Sciatic nerve (tissue), 2 donors: ENCODE measurements around the gene GRID1. TPM values are rescaled to one million over a fixed set of nuclear protein-coding genes. Genes with fewer than 3 reads are reported as not detected.
"Not testable (repeated sequence)": the region's sequence is repeated elsewhere in the genome, so short reads cannot be mapped to it uniquely, and the experiment has no call there.

ENCODE experiments used
- ATAC-seq: fragments of 200-7000 bp; cut with Tn5 transposase; one replicate; pipeline ENCODE4 v1.9.1; 2020; ENCODE audit warnings: mild to moderate bottlenecking, moderate library complexity
- DNase-seq: peaks from one replicate; pipeline ENCODE4 v3.0.0-alpha.2; 2020; ENCODE audit warnings: low spot score
- intact Hi-C: fragments of 100-400 bp; cut with DNase I; formaldehyde crosslinking; loops from one replicate; pipeline ENCODE4 v1.14.2; 2022
- total RNA-seq: library from RNA; stranded (reverse); fragmentation: NEBNext Ultra II Directional; extraction: Animal tissue kit (Norgen Biotek cat#: 25700); gene quantifications from one replicate; pipeline ENCODE4 v1.2.1, GENCODE V29; 2021
- donor health status: DM: no; HTN: no; CAD: no.
- donor health status: DM: no; HTN: no; CAD: no.

The GRID1 gene
- total RNA-seq, 1 donor from 2014 or later: 15.4 TPM

- DNase-seq: no peak
- ATAC-seq: peak; percentile 43
- intact Hi-C loops: no loop called here
Observed at GRCh38 chr10:85863301-85864172, 503.1 kb downstream of the GRID1 start.

GRCh38 chr10:85862771-85863170, 503.8 kb downstream of the GRID1 start:
- DNase-seq (no peak), ATAC-seq (no peak)
- intact Hi-C loops: no loop called here

DNA sequence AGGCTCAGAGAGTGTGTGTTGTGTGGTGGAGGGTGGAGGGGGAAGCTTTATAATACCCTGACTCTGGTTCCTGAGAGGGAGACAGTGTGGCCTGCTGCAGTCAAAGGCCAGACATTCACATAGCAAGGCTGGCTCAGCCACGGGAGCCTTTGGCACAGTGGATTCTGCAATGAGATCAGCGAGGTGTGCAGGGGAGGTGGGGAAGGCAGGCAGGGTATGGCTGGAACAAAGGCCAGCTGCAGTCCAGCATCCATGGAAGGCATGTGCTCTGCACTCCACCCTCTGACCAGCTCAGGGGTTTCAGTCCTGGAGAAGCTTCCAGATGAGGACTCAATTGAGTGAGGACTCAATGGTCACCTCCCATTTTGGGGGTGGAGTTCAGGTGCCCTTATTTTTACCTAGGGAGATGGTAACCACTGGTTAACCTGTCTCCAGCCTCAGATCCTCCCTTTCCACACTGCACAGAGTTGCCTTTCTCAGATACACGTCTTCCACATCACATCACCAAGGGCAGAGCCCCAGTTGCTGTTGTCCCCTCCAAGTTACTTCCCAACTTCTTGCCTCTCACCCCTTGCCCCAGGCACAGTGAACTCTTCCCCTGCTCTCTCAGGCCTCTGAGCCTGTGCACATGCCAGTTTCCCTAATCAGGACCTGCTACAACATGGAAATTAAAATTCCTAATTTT, 504.9 kb downstream of the GRID1 start:
- ATAC-seq (no peak), DNase-seq (no peak)
- intact Hi-C loops: no loop called here

GRCh38 chr10:85859859-85860258, 506.7 kb downstream of the GRID1 start:
- no peak for DNase-seq
- intact Hi-C loops: no loop called here
- ATAC-seq: no peak

DNA sequence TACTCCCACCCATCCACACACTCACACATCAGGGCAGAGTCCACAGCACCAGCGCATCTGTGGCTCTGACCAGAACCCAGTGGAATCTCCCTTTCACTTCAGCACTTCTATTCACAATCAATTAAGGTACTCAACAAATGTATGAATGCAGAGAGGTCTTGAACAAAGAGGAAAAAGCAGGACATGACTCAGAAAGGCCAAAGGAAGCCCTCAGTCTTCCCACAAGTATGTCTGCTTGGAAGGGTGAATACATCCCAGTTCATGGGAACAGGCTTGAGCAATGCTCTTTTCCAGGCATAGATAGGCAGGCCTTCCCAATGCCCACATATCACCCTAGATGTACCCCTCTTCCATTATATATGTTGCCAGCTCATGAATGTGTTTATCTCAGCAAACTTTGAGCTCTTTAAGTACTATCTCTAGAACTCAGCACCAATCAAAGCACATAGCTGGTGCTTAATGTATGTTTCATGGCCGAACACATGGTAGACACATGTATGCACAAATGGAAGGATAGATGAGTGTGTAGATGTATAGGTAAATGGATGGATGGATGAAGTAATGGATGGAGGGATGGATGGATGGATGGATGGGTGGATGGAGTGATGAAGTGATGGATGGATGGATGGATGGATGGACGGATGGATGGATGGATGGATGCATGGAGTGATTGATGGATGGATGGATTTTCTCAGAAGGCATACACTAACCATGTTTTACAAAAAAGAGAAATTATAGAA, 507.6 kb downstream of the GRID1 start:
- intact Hi-C loops: no loop called here
- no peak for DNase-seq
- ATAC-seq: no peak

GRCh38 chr10:85857791-85858190, 508.8 kb downstream of the GRID1 start:
- ATAC-seq (no peak), DNase-seq (no peak)
- intact Hi-C loops: no loop called here

DNA sequence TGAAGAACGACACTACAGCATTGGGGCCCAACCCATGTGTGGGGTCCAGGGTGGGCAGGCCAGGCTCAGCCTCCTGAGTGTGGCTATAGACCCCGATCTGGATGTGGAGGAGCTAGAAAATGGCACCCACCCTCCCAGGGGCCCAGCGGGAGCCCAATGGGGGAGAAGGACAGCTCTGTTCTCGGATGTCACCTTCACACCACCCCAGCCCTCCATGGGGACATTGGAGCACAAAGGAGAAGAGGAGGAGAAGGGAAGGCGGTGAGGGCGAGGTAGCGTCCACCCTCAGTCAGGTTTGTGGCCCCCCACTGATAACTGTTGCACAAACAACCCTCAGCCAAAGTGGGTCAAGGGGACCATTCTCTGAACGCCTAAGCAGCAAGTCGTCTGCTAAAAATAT, 509.3 kb downstream of the GRID1 start:
- ATAC-seq (no peak), DNase-seq (no peak)
- intact Hi-C loops: no loop called here

DNA sequence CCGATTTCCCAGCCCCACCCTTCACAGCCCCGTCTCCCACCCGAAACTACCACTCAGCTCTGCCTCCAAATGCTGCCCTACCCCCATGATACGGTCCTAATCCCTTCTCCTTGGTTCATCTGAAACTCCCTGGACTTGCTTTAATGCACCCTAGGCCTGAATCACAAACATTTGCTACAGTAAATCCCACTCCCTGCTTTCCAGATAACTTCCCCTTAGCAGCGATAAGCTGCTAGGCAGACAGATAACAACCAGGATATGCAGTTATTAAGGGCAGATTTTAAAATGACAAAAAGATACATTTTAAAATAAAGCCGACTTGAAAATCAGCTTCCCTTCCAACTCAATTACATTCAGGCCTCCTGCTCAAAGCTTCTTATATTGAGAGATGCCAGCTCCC, 514.7 kb downstream of the GRID1 start:
- intact Hi-C loops: no loop called here
- ATAC-seq: no peak
- no peak for DNase-seq

DNA sequence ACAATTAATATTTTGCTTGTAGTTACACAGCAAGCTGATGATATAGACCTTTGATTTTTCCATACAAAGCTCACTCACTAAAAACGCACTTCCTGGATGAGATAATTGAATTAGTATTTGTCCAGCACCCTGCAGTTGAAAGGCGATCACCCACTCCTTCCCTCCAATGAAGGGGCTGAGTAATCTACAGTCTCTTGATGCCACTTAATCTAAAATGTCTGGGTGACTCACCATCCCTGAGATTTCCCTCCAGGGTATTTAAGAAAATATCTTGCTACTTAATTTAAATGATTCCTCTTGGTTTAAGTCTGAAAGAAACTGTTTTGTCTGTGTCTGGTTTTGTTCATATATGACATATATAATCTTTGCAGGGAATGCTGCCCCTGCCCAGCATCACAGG, 515.3 kb downstream of the GRID1 start:
- intact Hi-C loops: no loop called here
- ATAC-seq (no peak), DNase-seq (no peak)

GRCh38 chr10:85850736-85851135, 515.9 kb downstream of the GRID1 start:
- DNase-seq (no peak), ATAC-seq (no peak)
- intact Hi-C loops: no loop called here

DNA sequence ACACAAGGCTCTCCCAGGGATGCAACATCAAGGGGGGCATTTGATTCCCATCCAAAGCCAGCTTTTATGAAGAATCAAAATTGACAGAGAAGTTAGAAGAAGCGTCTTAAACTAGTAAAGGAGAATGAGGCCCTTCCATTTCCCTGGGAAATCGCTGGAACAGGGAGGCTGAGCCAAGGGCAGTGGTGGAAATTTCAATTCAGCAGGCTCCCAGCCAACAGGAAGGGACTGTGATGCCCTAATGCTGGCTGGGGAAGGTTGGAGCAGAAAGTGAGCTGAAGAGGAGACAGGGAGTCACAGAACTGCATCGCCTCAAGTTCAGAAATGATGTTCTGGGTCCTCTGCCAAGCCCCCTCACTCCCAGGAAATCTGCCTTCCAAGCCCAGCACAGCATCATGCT, 517.3 kb downstream of the GRID1 start:
- ATAC-seq (no peak), DNase-seq (no peak)
- intact Hi-C loops: no loop called here

DNA sequence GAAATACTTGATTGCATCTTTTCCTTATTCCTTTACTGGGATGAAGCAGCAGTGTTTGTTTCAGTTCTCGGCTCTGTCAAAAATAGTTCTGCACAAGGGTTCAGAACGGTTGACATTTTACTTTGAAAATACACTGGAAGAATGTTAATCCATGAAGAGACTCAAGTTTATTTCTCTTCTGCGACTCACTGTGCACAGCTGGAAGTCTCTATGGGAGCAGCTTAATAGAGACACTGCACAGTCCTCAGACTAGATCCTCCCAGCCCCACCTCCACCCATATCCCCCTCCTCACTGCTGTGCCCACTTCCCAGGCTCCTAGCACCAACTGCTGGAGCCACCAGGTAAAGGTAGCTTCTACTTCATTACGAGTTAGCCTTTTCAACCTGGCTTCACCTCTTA, 517.8 kb downstream of the GRID1 start:
- intact Hi-C loops: no loop called here
- DNase-seq (no peak), ATAC-seq (no peak)

DNA sequence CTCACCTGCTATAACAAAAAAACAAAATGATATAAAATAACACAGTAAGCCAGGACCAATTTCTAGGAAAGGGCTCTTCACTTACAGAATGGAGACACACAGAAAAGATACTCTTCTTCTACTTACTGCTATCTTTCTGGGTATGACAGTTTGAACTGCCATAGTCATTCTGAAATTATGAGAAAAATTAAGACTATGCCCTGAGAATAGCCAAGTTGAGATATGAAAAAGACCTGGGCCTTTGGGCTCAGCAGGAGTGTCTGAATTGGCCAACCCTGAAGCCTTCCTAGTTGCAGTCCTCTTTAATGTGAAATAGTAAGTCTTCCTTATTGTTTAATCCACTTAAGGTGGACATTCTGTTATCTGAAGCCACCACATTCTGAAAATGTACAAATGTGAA, 519.5 kb downstream of the GRID1 start:
- DNase-seq (no peak), ATAC-seq (no peak)
- intact Hi-C loops: no loop called here

DNA sequence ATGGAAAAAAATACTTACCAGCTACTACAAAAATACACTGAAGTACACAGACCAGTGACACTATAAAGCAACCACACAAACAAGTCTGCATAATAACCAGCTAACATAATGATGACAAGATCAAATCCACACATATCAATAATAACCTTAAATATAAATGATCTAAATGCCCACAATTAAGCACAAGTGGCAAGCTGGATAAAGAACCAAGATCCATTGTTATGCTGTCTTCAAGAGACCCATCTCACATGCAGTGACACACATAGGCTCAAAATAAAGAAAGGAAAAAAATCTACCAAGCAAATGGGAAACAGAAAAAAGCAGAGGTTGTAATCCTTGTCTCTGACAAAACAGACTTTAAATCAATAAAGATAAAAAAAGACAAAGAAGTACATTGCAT, 527.9 kb downstream of the GRID1 start:
- ATAC-seq, DNase-seq, intact Hi-C loops: not testable (repeated sequence)

GRCh38 chr10:85832988-85833387, 533.6 kb downstream of the GRID1 start:
- intact Hi-C loops: no loop called here
- no peak for ATAC-seq
- DNase-seq: no peak

GRCh38 chr10:85831422-85831821, 535.2 kb downstream of the GRID1 start:
- DNase-seq: no peak
- intact Hi-C loops: no loop called here
- ATAC-seq: no peak

- DNase-seq (no peak), ATAC-seq (no peak)
- intact Hi-C loops: no loop called here
Observed at GRCh38 chr10:85826377-85826776, 540.2 kb downstream of the GRID1 start.

DNA sequence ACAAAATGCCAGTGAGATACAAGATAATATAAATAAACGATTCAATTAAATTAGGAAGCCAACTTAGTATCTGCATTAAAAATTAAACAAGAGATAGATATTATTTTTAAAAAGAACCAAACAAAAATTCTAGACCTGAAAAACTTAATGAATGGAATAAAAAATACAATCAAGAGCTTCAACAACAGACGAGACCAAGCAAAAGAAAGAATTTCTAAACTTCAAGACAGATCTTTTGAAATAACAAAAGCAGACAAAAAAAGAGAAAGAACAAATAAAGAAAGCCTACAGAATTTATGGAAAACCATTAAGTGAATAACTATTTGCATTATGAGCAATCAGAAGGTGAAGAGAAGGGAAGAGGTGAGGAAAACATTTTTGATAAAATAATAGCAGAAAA, 555.2 kb downstream of the GRID1 start:
- DNase-seq: no peak
- intact Hi-C loops: no loop called here
- no peak for ATAC-seq

DNA sequence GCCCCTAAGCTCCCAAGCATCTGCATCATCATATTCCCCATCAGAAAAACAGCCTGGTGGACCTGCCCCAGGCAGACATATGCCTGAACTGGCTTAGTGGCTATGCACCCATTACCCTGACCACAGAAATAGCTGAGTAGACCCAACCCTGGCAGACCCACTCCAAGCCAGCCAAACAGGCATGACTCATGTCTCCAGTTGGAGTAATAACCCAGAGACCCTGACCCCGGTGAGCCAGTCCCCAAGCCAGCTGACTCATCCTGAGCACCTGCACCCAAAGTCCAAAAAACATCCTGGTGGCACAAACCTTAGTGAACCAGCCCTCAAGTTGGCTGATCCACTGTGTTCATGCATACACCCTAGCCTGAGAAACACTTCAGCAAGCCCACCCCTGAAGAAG, 555.9 kb downstream of the GRID1 start:
- intact Hi-C loops: no loop called here
- DNase-seq (no peak), ATAC-seq (no peak)

DNA sequence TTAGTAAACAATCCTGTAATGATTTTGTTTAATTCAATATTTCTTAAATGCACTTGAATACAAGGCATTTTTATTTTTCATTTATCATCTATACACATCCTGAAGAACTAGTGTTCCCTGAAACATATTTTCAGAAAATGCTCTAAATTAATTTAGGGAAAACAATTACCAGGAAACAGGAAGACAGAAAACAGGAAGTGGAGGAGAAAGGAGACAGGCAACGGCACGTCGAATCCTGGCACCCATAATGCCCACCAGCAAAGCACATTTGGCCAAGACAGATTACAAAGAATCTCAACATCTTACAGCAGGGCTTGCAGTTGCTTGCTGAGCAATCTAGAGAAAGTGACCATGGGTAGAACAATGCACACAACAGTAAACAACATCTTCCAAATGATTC, 571.1 kb downstream of the GRID1 start:
- ATAC-seq (no peak), DNase-seq (no peak)
- intact Hi-C loops: no loop called here
